HepG2 (cell line): Measurements from ENCODE around the gene GPT2. TPM values are rescaled to one million over a fixed set of nuclear protein-coding genes. Genes with fewer than 3 reads are reported as not detected.

Experiments
- ATAC-seq: fragments of 200-7000 bp; cut with Tn5 transposase; 3 replicates; pipeline ENCODE4 v1.9.1; 2020; ENCODE audit warnings: mild to moderate bottlenecking, moderate library complexity
- BruUV-seq: library from RNA; stranded (reverse); fragments of 400-500 nt; replicated peaks from 2 replicates; lab custom pipeline; 2021; lab: Mats Ljungman, UMichigan
- CTCF ChIA-PET: fragments of 300-600 bp; formaldehyde crosslinking; extraction: SDS; loops from one replicate; lab custom pipeline; 2021; ENCODE audit warnings: low total read pairs, inconsistent platforms, low intra/inter-chr PET ratio; lab: Yijun Ruan, JAX
- POLR2A ChIA-PET: fragments of 350-600 bp; sonication (Branson Sonifier 250); formaldehyde crosslinking; loops from one replicate; lab custom pipeline; 2020; ENCODE audit warnings: antibody characterized with exemption, inconsistent platforms; lab: Yijun Ruan, JAX
- DNase-seq: peaks from one replicate; pipeline ENCODE4 v3.0.0-alpha.2; 2015; ENCODE audit warnings: low spot score
- FAIRE-seq: peaks from 3 replicates; lab custom pipeline; 2011; peaks lifted over from hg19 to GRCh38; lab: Jason Lieb, UNC
- H2AFZ ChIP-seq: one replicate; pipeline ENCODE4 v1.6.1; 2011; ENCODE audit warnings: low read length, inconsistent platforms
- H3K27ac ChIP-seq: fragments of 300-600 bp; 3 replicates; pipeline ENCODE4 v1.8.0; 2011; ENCODE audit warnings: mixed run types, mild to moderate bottlenecking, mixed read lengths, low read length, inconsistent platforms; ENCODE audit not compliant: insufficient read depth; ENCODE audit errors: extremely low read length
- H3K27me3 ChIP-seq, 2 experiments: fragments of 200-600 bp in 1 of 2; 2 replicates in 1 of 2; 3 replicates in 1 of 2; pipeline versions ENCODE4 v1.6.0 to v1.8.0; 2011; ENCODE audit warnings: low read length in 2 of 2, mild to moderate bottlenecking in 2 of 2, moderate library complexity in 2 of 2, inconsistent platforms in 1 of 2; ENCODE audit not compliant: insufficient read depth in 2 of 2, control insufficient read depth in 1 of 2
- H3K36me3 ChIP-seq, 2 experiments: fragments of 200-600 bp in 1 of 2; replicated peaks in 1 of 2; 2 replicates in 1 of 2; 3 replicates in 1 of 2; pipeline versions ENCODE4 v1.5.1 to v1.8.0; 2011; ENCODE audit warnings: low read length in 2 of 2, inconsistent platforms in 1 of 2; ENCODE audit not compliant: insufficient read depth in 2 of 2, control insufficient read depth in 1 of 2
- H3K4me1 ChIP-seq: 2 replicates; pipeline ENCODE4 v1.5.1; 2012; ENCODE audit warnings: low read length, inconsistent platforms; ENCODE audit not compliant: insufficient read depth
- H3K4me2 ChIP-seq: 2 replicates; pipeline ENCODE4 v1.6.0; 2011; ENCODE audit warnings: low read depth, low read length, inconsistent platforms
- H3K4me3 ChIP-seq, 3 experiments: fragments of 200-600 bp in 1 of 3; sonication (generic), shearing (Covaris generic) in 1 of 3; replicated peaks in 1 of 3; 2 replicates each; pipeline ENCODE4 v1.5.1; 2011 to 2016; ENCODE audit warnings: low read length in 3 of 3, inconsistent platforms in 2 of 3, low read depth in 2 of 3, mild to moderate bottlenecking in 2 of 3, control low read depth in 1 of 3, mixed read lengths in 1 of 3; ENCODE audit not compliant: insufficient read depth in 1 of 3
- H3K79me2 ChIP-seq: one replicate; pipeline ENCODE4 v1.6.1; 2011; ENCODE audit warnings: low read length, inconsistent platforms; ENCODE audit not compliant: insufficient read depth
- H3K9ac ChIP-seq: 2 replicates; pipeline ENCODE4 v1.6.0; 2011; ENCODE audit warnings: mild to moderate bottlenecking, low read depth, low read length, inconsistent platforms; ENCODE audit not compliant: insufficient read depth
- H3K9me3 ChIP-seq: 2 replicates; pipeline ENCODE4 v1.5.1; 2012; ENCODE audit warnings: mild to moderate bottlenecking, low read length
- H4K20me1 ChIP-seq: 2 replicates; pipeline ENCODE4 v1.6.0; 2011; ENCODE audit warnings: inconsistent platforms, mild to moderate bottlenecking, low read length, moderate library complexity; ENCODE audit not compliant: insufficient read depth
- SMAD3 ChIP-seq: sonication (generic); formaldehyde crosslinking; IDR thresholded peaks from 2 replicates; pipeline ENCODE4 v1.4.0; 2020; ENCODE audit warnings: missing genetic modification reagents
- SMARCC2 ChIP-seq: fragments of 450-650 bp; IDR thresholded peaks from 2 replicates; pipeline ENCODE4 v1.6.1; 2017; ENCODE audit warnings: antibody characterized with exemption, mild to moderate bottlenecking
- SP140L ChIP-seq: sonication (generic); formaldehyde crosslinking; IDR thresholded peaks from 2 replicates; pipeline ENCODE4 v1.4.0; 2020; ENCODE audit warnings: missing genetic modification reagents, borderline replicate concordance
- STAG1 ChIP-seq: sonication (generic); formaldehyde crosslinking; IDR thresholded peaks from 2 replicates; pipeline ENCODE4 v1.4.0; 2020; ENCODE audit warnings: missing genetic modification reagents
- WIZ ChIP-seq: sonication (generic); formaldehyde crosslinking; IDR thresholded peaks from 2 replicates; pipeline ENCODE4 v1.5.1; 2020; ENCODE audit warnings: mild to moderate bottlenecking, missing genetic modification reagents
- ZNF121 ChIP-seq: sonication (generic); formaldehyde crosslinking; IDR thresholded peaks from 2 replicates; pipeline ENCODE4 v1.5.0; 2020; ENCODE audit warnings: mild to moderate bottlenecking, missing genetic modification reagents
- ZNF776 ChIP-seq: sonication (generic); formaldehyde crosslinking; IDR thresholded peaks from 2 replicates; pipeline ENCODE4 v1.4.0; 2020; ENCODE audit warnings: mild to moderate bottlenecking, missing genetic modification reagents
- WGBS: methylation state at CpG from one replicate; pipeline ENCODE4 v1.1.6; 2017; ENCODE audit warnings: low lambda C conversion rate; 5-methylcytosine and 5-hydroxymethylcytosine counted together
- in situ Hi-C: cut with HindIII; loops from 2 replicates; pipeline ENCODE4 v1.10.0; 2017; ENCODE audit warnings: low pct_unique_long_range_greater_than_20kb; ENCODE audit not compliant: extremely low pct_ligation_motif_present
- intact Hi-C: fragments of 100-400 bp; cut with micrococcal nuclease; formaldehyde crosslinking; loops from one replicate; pipeline ENCODE4 v1.10.0; 2022; ENCODE audit not compliant: unreplicated experiment
- polyA plus RNA-seq, 8 experiments: library from polyadenylated mRNA; depleted of rRNA in 3 of 8; stranded (reverse) in 7 of 8; unstranded in 1 of 8; fragments of >200 nt; fragmentation: Illumina TruSeq in 4 of 8; extraction: Trizol in 4 of 8; gene quantifications; 2 replicates each; pipeline versions ENCODE4 v1.2.1 to v1.2.3, GENCODE V29; 2011 to 2016; ENCODE audit warnings: low read depth in 4 of 8, missing spikeins in 1 of 8, mixed read lengths in 1 of 8; ENCODE audit not compliant: insufficient read depth in 1 of 8
- total RNA-seq, 5 experiments: library from RNA; depleted of rRNA; stranded (reverse); fragments of >200 nt; fragmentation: Illumina TruSeq; extraction: Trizol; gene quantifications; 2 replicates each; pipeline ENCODE4 v1.2.3, GENCODE V29; 2016; ENCODE audit warnings: low read depth in 1 of 5
- TF ChIP-seq, protein P1 (sequence below): sonication (generic); formaldehyde crosslinking; IDR thresholded peaks from 2 replicates; pipeline ENCODE4 v1.4.0; 2020; ENCODE audit warnings: missing genetic modification reagents, borderline replicate concordance
- TF ChIP-seq, protein P2 (sequence below): sonication (generic); formaldehyde crosslinking; IDR thresholded peaks from 2 replicates; pipeline ENCODE4 v1.9.0; 2021; ENCODE audit warnings: mild to moderate bottlenecking, missing genetic modification reagents
- TF ChIP-seq, protein P3 (sequence below): sonication (generic); formaldehyde crosslinking; IDR thresholded peaks from 2 replicates; pipeline ENCODE4 v1.4.0; 2020; ENCODE audit warnings: missing genetic modification reagents
- TF ChIP-seq, protein P4 (sequence below): IDR thresholded peaks from 2 replicates; pipeline ENCODE4 v1.6.1; 2016; ENCODE audit warnings: low read depth, control low read depth
- TF ChIP-seq, protein P5 (sequence below): sonication (generic); formaldehyde crosslinking; IDR thresholded peaks from 2 replicates; pipeline ENCODE4 v1.5.0; 2020; ENCODE audit warnings: missing genetic modification reagents
- TF ChIP-seq, protein P6 (sequence below): sonication (generic); formaldehyde crosslinking; IDR thresholded peaks from 2 replicates; pipeline ENCODE4 v1.4.0; 2020; ENCODE audit warnings: mild to moderate bottlenecking, missing genetic modification reagents

Gene GPT2
- total and polyA plus RNA-seq, 2 of the 13 experiments (the other 11 are each of a cell fraction or from before 2014, with no cell fraction given): 138 to 267 TPM

DNA sequence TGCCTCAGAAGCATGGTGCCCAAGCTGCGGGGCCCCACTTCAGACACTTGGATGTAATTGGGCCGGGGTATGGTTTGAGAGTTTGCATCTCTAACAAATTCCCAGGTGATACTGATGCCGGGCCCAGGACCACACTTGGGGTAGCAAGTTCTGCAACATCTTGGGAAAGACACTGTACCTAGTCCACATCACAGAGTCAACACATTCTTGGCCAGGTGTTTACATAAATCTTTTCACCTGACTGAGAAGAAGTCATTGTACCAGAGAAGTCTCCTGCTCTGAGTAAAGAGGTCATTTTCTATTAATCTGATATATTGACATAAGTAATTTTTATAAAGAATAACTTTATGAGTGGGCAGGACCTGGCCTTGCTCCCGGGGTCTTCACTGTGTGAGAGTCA is 27.5 kb downstream of the GPT2 start:
- in situ Hi-C loops (no loop called here), intact Hi-C loops (loop anchor here (10.0 kb wide), 1 partner anchor 217 kb away; no protein-coding TSS in a partner anchor)
- H3K27me3 ChIP-seq: no peaks in the 10 kb centered on the region
- DNase-seq (no peak), ATAC-seq (no peak), FAIRE-seq (no peak)
- H3K9me3 ChIP-seq: no peaks in the 10 kb centered on the region
- peaks cover 7% of the 10 kb centered on the region for H4K20me1 ChIP-seq
- H3K4me3 ChIP-seq: no peak overlapping the region
- peaks cover 33% of the 10 kb centered on the region for H3K4me1 ChIP-seq
- no peak overlapping the region for H3K27ac ChIP-seq
- ChIA-PET POLR2A (interaction anchor here (0.8 to 1.8 kb wide), 2 partner anchors 54 to 58 kb away, joined by 3 read pairs; no protein-coding TSS in a partner anchor), CTCF (no interaction called here)
- peaks cover 66 to 86% of the 10 kb centered on the region in 2 experiments for H3K36me3 ChIP-seq
- WGBS: 96% methylated on average over 4 of the region's 4 CpGs
- H2AFZ ChIP-seq: no peak overlapping the region
- BruUV-seq: no TSS peak
- H3K4me2 ChIP-seq: no peak overlapping the region
- H3K79me2 ChIP-seq: no peaks in the 10 kb centered on the region
- H3K9ac ChIP-seq: no peak overlapping the region
- TF ChIP-seq, protein P1, sequence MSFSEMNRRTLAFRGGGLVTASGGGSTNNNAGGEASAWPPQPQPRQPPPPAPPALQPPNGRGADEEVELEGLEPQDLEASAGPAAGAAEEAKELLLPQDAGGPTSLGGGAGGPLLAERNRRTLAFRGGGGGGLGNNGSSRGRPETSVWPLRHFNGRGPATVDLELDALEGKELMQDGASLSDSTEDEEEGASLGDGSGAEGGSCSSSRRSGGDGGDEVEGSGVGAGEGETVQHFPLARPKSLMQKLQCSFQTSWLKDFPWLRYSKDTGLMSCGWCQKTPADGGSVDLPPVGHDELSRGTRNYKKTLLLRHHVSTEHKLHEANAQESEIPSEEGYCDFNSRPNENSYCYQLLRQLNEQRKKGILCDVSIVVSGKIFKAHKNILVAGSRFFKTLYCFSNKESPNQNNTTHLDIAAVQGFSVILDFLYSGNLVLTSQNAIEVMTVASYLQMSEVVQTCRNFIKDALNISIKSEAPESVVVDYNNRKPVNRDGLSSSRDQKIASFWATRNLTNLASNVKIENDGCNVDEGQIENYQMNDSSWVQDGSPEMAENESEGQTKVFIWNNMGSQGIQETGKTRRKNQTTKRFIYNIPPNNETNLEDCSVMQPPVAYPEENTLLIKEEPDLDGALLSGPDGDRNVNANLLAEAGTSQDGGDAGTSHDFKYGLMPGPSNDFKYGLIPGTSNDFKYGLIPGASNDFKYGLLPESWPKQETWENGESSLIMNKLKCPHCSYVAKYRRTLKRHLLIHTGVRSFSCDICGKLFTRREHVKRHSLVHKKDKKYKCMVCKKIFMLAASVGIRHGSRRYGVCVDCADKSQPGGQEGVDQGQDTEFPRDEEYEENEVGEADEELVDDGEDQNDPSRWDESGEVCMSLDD (CRISPR knock-in tag): no peak
- no peak for TF ChIP-seq SP140L
- TF ChIP-seq, protein P2, sequence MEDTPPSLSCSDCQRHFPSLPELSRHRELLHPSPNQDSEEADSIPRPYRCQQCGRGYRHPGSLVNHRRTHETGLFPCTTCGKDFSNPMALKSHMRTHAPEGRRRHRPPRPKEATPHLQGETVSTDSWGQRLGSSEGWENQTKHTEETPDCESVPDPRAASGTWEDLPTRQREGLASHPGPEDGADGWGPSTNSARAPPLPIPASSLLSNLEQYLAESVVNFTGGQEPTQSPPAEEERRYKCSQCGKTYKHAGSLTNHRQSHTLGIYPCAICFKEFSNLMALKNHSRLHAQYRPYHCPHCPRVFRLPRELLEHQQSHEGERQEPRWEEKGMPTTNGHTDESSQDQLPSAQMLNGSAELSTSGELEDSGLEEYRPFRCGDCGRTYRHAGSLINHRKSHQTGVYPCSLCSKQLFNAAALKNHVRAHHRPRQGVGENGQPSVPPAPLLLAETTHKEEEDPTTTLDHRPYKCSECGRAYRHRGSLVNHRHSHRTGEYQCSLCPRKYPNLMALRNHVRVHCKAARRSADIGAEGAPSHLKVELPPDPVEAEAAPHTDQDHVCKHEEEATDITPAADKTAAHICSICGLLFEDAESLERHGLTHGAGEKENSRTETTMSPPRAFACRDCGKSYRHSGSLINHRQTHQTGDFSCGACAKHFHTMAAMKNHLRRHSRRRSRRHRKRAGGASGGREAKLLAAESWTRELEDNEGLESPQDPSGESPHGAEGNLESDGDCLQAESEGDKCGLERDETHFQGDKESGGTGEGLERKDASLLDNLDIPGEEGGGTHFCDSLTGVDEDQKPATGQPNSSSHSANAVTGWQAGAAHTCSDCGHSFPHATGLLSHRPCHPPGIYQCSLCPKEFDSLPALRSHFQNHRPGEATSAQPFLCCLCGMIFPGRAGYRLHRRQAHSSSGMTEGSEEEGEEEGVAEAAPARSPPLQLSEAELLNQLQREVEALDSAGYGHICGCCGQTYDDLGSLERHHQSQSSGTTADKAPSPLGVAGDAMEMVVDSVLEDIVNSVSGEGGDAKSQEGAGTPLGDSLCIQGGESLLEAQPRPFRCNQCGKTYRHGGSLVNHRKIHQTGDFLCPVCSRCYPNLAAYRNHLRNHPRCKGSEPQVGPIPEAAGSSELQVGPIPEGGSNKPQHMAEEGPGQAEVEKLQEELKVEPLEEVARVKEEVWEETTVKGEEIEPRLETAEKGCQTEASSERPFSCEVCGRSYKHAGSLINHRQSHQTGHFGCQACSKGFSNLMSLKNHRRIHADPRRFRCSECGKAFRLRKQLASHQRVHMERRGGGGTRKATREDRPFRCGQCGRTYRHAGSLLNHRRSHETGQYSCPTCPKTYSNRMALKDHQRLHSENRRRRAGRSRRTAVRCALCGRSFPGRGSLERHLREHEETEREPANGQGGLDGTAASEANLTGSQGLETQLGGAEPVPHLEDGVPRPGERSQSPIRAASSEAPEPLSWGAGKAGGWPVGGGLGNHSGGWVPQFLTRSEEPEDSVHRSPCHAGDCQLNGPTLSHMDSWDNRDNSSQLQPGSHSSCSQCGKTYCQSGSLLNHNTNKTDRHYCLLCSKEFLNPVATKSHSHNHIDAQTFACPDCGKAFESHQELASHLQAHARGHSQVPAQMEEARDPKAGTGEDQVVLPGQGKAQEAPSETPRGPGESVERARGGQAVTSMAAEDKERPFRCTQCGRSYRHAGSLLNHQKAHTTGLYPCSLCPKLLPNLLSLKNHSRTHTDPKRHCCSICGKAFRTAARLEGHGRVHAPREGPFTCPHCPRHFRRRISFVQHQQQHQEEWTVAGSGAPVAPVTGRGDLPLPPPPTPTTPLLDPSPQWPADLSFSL (CRISPR knock-in tag): no peak
- no peak for TF ChIP-seq ZNF776 (CRISPR knock-in tag)
- TF ChIP-seq WIZ (CRISPR knock-in tag): no peak
- TF ChIP-seq, protein P3, sequence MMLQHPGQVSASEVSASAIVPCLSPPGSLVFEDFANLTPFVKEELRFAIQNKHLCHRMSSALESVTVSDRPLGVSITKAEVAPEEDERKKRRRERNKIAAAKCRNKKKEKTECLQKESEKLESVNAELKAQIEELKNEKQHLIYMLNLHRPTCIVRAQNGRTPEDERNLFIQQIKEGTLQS: no peak
- TF ChIP-seq ZNF121 (CRISPR knock-in tag): no peak
- TF ChIP-seq, protein P4, sequence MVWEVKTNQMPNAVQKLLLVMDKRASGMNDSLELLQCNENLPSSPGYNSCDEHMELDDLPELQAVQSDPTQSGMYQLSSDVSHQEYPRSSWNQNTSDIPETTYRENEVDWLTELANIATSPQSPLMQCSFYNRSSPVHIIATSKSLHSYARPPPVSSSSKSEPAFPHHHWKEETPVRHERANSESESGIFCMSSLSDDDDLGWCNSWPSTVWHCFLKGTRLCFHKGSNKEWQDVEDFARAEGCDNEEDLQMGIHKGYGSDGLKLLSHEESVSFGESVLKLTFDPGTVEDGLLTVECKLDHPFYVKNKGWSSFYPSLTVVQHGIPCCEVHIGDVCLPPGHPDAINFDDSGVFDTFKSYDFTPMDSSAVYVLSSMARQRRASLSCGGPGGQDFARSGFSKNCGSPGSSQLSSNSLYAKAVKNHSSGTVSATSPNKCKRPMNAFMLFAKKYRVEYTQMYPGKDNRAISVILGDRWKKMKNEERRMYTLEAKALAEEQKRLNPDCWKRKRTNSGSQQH (CRISPR knock-in tag): no peak
- TF ChIP-seq, protein P5, sequence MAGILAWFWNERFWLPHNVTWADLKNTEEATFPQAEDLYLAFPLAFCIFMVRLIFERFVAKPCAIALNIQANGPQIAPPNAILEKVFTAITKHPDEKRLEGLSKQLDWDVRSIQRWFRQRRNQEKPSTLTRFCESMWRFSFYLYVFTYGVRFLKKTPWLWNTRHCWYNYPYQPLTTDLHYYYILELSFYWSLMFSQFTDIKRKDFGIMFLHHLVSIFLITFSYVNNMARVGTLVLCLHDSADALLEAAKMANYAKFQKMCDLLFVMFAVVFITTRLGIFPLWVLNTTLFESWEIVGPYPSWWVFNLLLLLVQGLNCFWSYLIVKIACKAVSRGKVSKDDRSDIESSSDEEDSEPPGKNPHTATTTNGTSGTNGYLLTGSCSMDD (CRISPR knock-in tag): no peak
- TF ChIP-seq, protein P6, sequence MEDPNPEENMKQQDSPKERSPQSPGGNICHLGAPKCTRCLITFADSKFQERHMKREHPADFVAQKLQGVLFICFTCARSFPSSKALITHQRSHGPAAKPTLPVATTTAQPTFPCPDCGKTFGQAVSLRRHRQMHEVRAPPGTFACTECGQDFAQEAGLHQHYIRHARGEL (CRISPR knock-in tag): no peak
- no peak for TF ChIP-seq SMAD3 (CRISPR knock-in tag)
- no peak for TF ChIP-seq SMARCC2
- no peak for TF ChIP-seq STAG1 (CRISPR knock-in tag)
